GM06990 (cell line): ENCODE measurements around the gene APC.

Source experiments
- DNase-seq: peaks from one replicate; pipeline ENCODE4 v3.0.0-alpha.2; 2011; ENCODE audit not compliant: insufficient read length; ENCODE audit errors: extremely low read depth
- H3K27me3 ChIP-seq: replicated peaks from 2 replicates; pipeline ENCODE4 v1.6.0; 2011; ENCODE audit warnings: low read length; ENCODE audit not compliant: control insufficient read depth, insufficient read depth
- H3K36me3 ChIP-seq: 2 replicates; pipeline ENCODE4 v1.5.1; 2011; ENCODE audit warnings: low read length; ENCODE audit not compliant: control insufficient read depth, insufficient read depth
- H3K4me3 ChIP-seq: replicated peaks from 2 replicates; pipeline ENCODE4 v1.5.1; 2011; ENCODE audit warnings: low read depth, mild to moderate bottlenecking, control low read depth, low read length
- CTCF ChIP-seq: IDR thresholded peaks from 2 replicates; pipeline ENCODE4 v1.5.1; 2011; ENCODE audit warnings: low read length, control low read depth, mild to moderate bottlenecking, inconsistent platforms; ENCODE audit not compliant: insufficient read depth, poor library complexity, severe bottlenecking

Gene APC

DNA sequence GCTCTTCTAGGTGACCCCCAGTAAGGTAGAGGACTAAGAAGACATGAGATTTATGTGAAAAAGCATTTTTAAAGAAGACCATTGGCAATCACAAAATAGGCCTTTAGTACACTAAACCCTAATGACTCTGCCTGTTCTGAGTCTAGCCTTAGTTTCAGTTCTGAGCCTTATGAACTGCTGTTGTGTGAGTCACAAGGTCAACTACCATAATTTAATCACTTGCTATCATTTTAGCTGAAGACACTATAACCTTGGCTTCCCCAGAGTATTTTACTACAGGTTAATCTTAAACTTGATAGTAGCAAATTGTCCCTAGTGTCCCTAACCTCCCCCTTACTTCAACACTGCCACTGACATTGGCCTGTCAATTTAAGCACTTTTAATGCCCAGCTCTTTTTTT, 34.4 kb downstream of the APC start:
- DNase-seq: no peak
- no peak for TF ChIP-seq CTCF
- Histone ChIP-seq H3K4me3 (no peak overlapping the region), H3K27me3 (no peaks in the 10 kb centered on the region), H3K36me3 (no peaks in the 10 kb centered on the region; the same call in 1 of the 2 replicates)

GRCh38 chr5:112776301-112776856, 38.7 kb downstream of the APC start:
- TF ChIP-seq CTCF: no peak
- Histone ChIP-seq H3K36me3 (no peaks in the 10 kb centered on the region; the same call in 1 of the 2 replicates), H3K27me3 (no peaks in the 10 kb centered on the region), H3K4me3 (no peak overlapping the region)
- DNase-seq: no peak

DNA sequence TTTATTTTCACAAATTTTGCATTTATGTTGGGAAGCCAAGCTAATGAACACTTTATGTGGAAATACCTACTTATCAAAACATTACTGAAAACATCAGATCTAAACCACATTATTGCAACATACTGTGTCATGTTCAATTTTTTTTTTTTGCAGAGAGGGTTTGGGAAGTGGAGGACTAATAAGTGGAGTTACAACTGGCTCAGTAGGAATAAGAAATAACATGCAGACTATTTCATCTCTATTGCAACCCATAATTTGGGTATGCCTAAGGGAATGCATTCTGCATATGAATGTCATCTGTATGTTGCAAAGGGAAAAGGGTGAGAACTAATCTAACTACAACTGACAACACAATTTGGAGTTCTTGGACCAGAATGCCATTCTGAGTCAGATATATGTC, 41.8 kb downstream of the APC start:
- Histone ChIP-seq H3K36me3 (peaks cover 1% of the 10 kb centered on the region), H3K27me3 (no peaks in the 10 kb centered on the region), H3K4me3 (no peak overlapping the region)
- TF ChIP-seq CTCF: no peak
- no peak for DNase-seq

- no peak overlapping the region for H3K4me3 ChIP-seq
- no peak for DNase-seq
- peaks cover 1% of the 10 kb centered on the region for H3K36me3 ChIP-seq
- no peaks in the 10 kb centered on the region for H3K27me3 ChIP-seq
- no peak for TF ChIP-seq CTCF
Observed at GRCh38 chr5:112784726-112785125, 47.0 kb downstream of the APC start.

DNA sequence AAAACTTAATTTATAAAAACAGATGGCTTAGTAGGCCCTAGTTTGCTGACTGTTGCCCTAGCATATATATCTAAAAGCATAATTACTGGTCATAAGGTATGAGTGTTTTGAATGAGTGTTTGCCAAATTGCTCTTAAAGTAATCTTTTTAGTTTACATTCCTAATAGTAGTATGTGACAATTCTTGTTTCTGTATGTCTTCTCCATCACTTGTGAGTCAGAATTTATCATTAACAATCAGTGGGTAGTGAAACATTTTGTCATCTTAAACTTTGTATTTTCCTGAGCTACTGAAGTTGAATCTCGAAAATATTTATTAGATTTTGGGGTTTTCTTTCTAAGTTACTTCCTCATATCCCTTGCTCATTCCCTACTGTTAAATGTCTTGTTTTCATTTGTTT, 49.6 kb downstream of the APC start:
- H3K4me3 ChIP-seq: no peak overlapping the region
- no peak for TF ChIP-seq CTCF

DNA sequence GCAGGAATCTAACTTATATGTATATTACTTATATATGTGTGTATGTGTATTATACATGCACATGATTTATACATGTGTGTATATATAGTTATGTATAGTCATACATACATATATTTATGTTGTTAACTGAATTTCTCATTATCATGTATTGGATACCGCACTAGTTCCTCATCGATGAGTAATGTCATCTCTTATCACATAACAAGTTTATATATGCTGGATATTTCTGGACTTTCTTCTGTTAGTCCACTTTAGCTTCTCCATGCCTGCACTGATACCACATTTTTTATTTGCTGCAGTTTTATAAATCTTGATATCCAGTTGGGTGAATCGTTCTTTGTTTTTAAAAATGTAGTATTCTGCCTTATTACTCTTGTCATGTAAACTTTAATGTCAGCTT, 50.2 kb downstream of the APC start:
- DNase-seq: no peak
- no peak for TF ChIP-seq CTCF
- Histone ChIP-seq H3K4me3 (no peak overlapping the region), H3K27me3 (no peaks in the 10 kb centered on the region), H3K36me3 (no peaks in the 10 kb centered on the region; the same call in 1 of the 2 replicates)

More for the DNA sequence above, 49.6 kb downstream of the APC start:
- no peak for DNase-seq
- H3K36me3 ChIP-seq: no peaks in the 10 kb centered on the region; the same call in 1 of the 2 replicates
- no peaks in the 10 kb centered on the region for H3K27me3 ChIP-seq
